ENCODE data around the gene SPEM3. TPM values are rescaled to one million over a fixed set of nuclear protein-coding genes. Genes with fewer than 3 reads are reported as not detected.

The SPEM3 gene
- total and polyA plus RNA-seq, 2 of the 13 experiments (the other 11 are each of a cell fraction or from before 2014, with no cell fraction given): not detected

DNA sequence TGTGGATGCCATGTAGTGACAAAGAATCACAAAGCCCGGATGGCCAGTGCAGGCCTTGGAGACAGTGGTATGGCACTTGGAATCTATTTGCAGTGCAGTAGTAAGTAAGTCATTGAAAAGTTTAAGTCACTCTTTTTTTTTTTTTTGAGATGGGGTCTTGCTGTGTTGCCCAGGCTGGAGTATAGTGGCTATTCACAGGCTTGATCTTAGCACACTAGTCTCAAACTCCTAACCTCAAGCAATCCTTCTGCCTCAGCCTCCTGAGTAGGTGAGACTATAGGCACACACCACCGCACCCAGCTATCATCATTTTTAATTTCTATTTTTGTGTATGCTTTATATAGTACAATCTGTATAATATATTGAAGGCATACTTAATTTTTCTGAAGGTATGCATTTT lies 30.0 kb upstream of the SPEM3 start:
- no peak for ATAC-seq
- FAIRE-seq: no peak
- peaks cover 17% of the 10 kb centered on the region for H3K4me1 ChIP-seq (ENCODE audit: insufficient read depth, low read length)
- H3K27ac ChIP-seq (ENCODE audit: extremely low read length, insufficient read depth, low read length): no peak overlapping the region
- H3K4me3 ChIP-seq (replicated peaks in 1 of 3; ENCODE audit: insufficient read depth in 1 of 3, low read depth in 2 of 3, low read length in 3 of 3): no peak overlapping the region
- 85% methylated on average over 2 of the region's 2 CpGs for WGBS (ENCODE audit: low lambda C conversion rate)
- H3K79me2 ChIP-seq (ENCODE audit: insufficient read depth, low read length): peaks cover 4% of the 10 kb centered on the region
- DNase-seq (ENCODE audit: low spot score): no peak
- intact Hi-C loops (cut with micrococcal nuclease; ENCODE audit: unreplicated experiment) (no loop called here), in situ Hi-C loops (cut with HindIII; ENCODE audit: extremely low pct_ligation_motif_present, low pct_unique_long_range_greater_than_20kb) (no loop called here)
- H4K20me1 ChIP-seq (ENCODE audit: insufficient read depth, low read length): no peaks in the 10 kb centered on the region
- ChIA-PET CTCF (ENCODE audit: low intra/inter-chr PET ratio, low total read pairs) (no interaction called here), POLR2A (interaction anchor here (0.6 to 1.5 kb wide), 3 partner anchors 36 to 162 kb away, joined by 3 to 4 read pairs (median 3); partner anchors contain the start of gene POLR2A)
- H3K36me3 ChIP-seq (replicated peaks in 1 of 2; ENCODE audit: control insufficient read depth in 1 of 2, insufficient read depth in 2 of 2, low read length in 2 of 2): no peaks in the 10 kb centered on the region
- TF ChIP-seq ZNF121 (CRISPR knock-in tag; IDR thresholded peaks at IDR 0.05) (peak; percentile 90), POLR2A (IDR thresholded peaks at IDR 0.05; ENCODE audit: insufficient read depth in 1 of 2, low read depth in 2 of 2, low read length in 2 of 2) (0 out of 4 replicates have a peak, but pooled peaks of 1 of the 2 experiments have one; percentile 21), ZNF292 (CRISPR knock-in tag; IDR thresholded peaks at IDR 0.05; ENCODE audit: borderline replicate concordance, low read depth) (no peak)
- no peaks in the 10 kb centered on the region; a peak in 2 of 5 replicates for H3K27me3 ChIP-seq (ENCODE audit: control insufficient read depth in 1 of 2, insufficient read depth in 2 of 2, low read length in 2 of 2)
- H3K9ac ChIP-seq (ENCODE audit: insufficient read depth, low read depth, low read length): no peak overlapping the region
- no peak overlapping the region for H2AFZ ChIP-seq (ENCODE audit: low read length)
- BruUV-seq (replicated peaks): no TSS peak
- H3K4me2 ChIP-seq (ENCODE audit: low read depth, low read length): no peak overlapping the region
- H3K9me3 ChIP-seq (ENCODE audit: low read length): no peaks in the 10 kb centered on the region

DNA sequence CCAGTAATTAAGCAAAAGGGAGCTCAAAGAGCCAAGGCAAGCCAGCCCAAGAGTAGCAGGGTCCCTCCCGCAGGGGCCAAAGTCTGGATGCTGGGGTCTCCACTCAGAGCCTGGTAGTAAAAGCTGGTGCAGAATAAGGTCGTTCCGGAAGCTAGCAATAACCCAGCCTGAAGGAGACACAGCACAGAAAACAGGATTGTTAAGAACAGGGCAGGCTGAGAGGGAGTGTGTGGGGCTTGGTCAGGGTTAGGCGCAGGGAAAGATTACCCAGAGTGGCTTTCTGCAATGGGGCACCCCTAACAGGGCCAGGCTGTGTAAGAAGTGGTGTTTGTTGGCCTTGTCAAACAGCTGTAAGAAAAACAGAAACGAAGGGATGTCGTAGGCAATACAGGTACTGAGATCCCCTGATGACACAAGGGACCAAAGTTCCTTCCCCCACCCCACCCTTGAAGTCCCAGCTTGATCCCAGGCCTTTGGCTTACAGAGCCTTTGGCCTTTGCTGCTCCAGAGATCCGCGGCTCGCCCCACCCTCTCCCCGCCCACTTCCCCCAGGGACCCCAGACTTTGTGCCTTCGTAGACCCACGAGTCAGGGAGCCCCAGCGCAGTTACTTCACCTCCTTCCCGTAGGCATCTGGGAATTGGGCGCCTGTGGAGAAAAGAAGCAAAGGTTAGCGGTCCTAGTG lies 25.5 kb upstream of the SPEM3 start:
- POLR2A ChIA-PET: interaction anchor here (0.7 to 3.3 kb wide), 42 partner anchors 9 to 820 kb away, joined by 3 to 76 read pairs (median 6); partner anchors contain the start of genes ASGR2, CHRNB1, DVL2 and FGF11
- Histone ChIP-seq H3K4me3 (replicated peaks in 1 of 3; ENCODE audit: insufficient read depth in 1 of 3, low read depth in 2 of 3, low read length in 3 of 3) (peak overlapping the region; percentile 76 to 95 (median 80)), H3K27ac (ENCODE audit: extremely low read length, insufficient read depth, low read length) (peak overlapping the region; percentile 99), H2AFZ (ENCODE audit: low read length) (no peak overlapping the region), H3K27me3 (ENCODE audit: control insufficient read depth in 1 of 2, insufficient read depth in 2 of 2, low read length in 2 of 2) (no peaks in the 10 kb centered on the region; a peak in 2 of 5 replicates), H3K36me3 (replicated peaks in 1 of 2; ENCODE audit: control insufficient read depth in 1 of 2, insufficient read depth in 2 of 2, low read length in 2 of 2) (no peaks in the 10 kb centered on the region), H3K9ac (ENCODE audit: insufficient read depth, low read depth, low read length) (peak overlapping the region; percentile 90), H3K4me1 (ENCODE audit: insufficient read depth, low read length) (peaks cover 18% of the 10 kb centered on the region), H3K79me2 (ENCODE audit: insufficient read depth, low read length) (peaks cover 4% of the 10 kb centered on the region), H4K20me1 (ENCODE audit: insufficient read depth, low read length) (no peaks in the 10 kb centered on the region), H3K9me3 (ENCODE audit: low read length) (no peaks in the 10 kb centered on the region), H3K4me2 (ENCODE audit: low read depth, low read length) (peak overlapping the region; percentile 100)
- DNase-seq (ENCODE audit: low spot score) (no peak), ATAC-seq (peak; percentile 55), FAIRE-seq (peak; percentile 95)
- intact Hi-C loops (cut with micrococcal nuclease; ENCODE audit: unreplicated experiment): loop anchor here (5.0 kb wide), 2 partner anchors 46 to 79 kb away; partner anchors contain the start of genes POLR2A, SLC35G6 and TMEM95
- in situ Hi-C loops (cut with HindIII; ENCODE audit: extremely low pct_ligation_motif_present, low pct_unique_long_range_greater_than_20kb): no loop called here
- BruUV-seq (replicated peaks): TSS peak; percentile 87
- CTCF ChIA-PET (ENCODE audit: low intra/inter-chr PET ratio, low total read pairs): no interaction called here
- WGBS (ENCODE audit: low lambda C conversion rate): 3% methylated on average over 14 of the region's 16 CpGs
- TF ChIP-seq, protein P1, sequence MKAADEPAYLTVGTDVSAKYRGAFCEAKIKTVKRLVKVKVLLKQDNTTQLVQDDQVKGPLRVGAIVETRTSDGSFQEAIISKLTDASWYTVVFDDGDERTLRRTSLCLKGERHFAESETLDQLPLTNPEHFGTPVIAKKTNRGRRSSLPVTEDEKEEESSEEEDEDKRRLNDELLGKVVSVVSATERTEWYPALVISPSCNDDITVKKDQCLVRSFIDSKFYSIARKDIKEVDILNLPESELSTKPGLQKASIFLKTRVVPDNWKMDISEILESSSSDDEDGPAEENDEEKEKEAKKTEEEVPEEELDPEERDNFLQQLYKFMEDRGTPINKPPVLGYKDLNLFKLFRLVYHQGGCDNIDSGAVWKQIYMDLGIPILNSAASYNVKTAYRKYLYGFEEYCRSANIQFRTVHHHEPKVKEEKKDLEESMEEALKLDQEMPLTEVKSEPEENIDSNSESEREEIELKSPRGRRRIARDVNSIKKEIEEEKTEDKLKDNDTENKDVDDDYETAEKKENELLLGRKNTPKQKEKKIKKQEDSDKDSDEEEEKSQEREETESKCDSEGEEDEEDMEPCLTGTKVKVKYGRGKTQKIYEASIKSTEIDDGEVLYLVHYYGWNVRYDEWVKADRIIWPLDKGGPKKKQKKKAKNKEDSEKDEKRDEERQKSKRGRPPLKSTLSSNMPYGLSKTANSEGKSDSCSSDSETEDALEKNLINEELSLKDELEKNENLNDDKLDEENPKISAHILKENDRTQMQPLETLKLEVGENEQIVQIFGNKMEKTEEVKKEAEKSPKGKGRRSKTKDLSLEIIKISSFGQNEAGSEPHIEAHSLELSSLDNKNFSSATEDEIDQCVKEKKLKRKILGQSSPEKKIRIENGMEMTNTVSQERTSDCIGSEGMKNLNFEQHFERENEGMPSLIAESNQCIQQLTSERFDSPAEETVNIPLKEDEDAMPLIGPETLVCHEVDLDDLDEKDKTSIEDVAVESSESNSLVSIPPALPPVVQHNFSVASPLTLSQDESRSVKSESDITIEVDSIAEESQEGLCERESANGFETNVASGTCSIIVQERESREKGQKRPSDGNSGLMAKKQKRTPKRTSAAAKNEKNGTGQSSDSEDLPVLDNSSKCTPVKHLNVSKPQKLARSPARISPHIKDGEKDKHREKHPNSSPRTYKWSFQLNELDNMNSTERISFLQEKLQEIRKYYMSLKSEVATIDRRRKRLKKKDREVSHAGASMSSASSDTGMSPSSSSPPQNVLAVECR (CRISPR knock-in tag; IDR thresholded peaks at IDR 0.05; ENCODE audit: borderline replicate concordance): peak; percentile 73; the same call in 1 of the 2 replicates
- TF ChIP-seq DPF2 (CRISPR knock-in tag; IDR thresholded peaks at IDR 0.05; ENCODE audit: borderline replicate concordance, low read depth): peak; percentile 21; the same call in 1 of the 2 replicates
- TF ChIP-seq, protein P2, sequence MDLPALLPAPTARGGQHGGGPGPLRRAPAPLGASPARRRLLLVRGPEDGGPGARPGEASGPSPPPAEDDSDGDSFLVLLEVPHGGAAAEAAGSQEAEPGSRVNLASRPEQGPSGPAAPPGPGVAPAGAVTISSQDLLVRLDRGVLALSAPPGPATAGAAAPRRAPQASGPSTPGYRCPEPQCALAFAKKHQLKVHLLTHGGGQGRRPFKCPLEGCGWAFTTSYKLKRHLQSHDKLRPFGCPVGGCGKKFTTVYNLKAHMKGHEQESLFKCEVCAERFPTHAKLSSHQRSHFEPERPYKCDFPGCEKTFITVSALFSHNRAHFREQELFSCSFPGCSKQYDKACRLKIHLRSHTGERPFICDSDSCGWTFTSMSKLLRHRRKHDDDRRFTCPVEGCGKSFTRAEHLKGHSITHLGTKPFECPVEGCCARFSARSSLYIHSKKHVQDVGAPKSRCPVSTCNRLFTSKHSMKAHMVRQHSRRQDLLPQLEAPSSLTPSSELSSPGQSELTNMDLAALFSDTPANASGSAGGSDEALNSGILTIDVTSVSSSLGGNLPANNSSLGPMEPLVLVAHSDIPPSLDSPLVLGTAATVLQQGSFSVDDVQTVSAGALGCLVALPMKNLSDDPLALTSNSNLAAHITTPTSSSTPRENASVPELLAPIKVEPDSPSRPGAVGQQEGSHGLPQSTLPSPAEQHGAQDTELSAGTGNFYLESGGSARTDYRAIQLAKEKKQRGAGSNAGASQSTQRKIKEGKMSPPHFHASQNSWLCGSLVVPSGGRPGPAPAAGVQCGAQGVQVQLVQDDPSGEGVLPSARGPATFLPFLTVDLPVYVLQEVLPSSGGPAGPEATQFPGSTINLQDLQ (CRISPR knock-in tag; IDR thresholded peaks at IDR 0.05): 0 out of 2 replicates have a peak, but pooled peaks have one; percentile 35
- peak; percentile 53 for TF ChIP-seq TEAD3 (CRISPR knock-in tag; optimal IDR thresholded peaks at IDR 0.05; ENCODE audit: borderline replicate concordance)
- 0 out of 2 replicates have a peak, but pooled peaks have one; percentile 5 for TF ChIP-seq ZNF556 (CRISPR knock-in tag; IDR thresholded peaks at IDR 0.05; ENCODE audit: borderline replicate concordance)
- TF ChIP-seq MED1 (CRISPR knock-in tag; IDR thresholded peaks at IDR 0.05): no peak; the same call in none of the 2 replicates
- TF ChIP-seq ARNT (IDR thresholded peaks at IDR 0.05): no peak

Data from HepG2 (cell line).